ENCODE results near the gene NUP35.
"Not testable (repeated sequence)": the region's sequence is repeated elsewhere in the genome, so short reads cannot be mapped to it uniquely, and the experiment has no call there.

Gene NUP35

GRCh38 chr2:183148955-183149354 lies 24.7 kb downstream of the NUP35 start:
- DNase-seq: no peak

- no peak for DNase-seq
Measured at GRCh38 chr2:183149489-183149888, 25.2 kb downstream of the NUP35 start.

- DNase-seq: not testable (repeated sequence)
Measured at GRCh38 chr2:183152280-183152679, 28.0 kb downstream of the NUP35 start.

- no peak for DNase-seq
Measured at GRCh38 chr2:183153967-183154366, 29.7 kb downstream of the NUP35 start.

DNA sequence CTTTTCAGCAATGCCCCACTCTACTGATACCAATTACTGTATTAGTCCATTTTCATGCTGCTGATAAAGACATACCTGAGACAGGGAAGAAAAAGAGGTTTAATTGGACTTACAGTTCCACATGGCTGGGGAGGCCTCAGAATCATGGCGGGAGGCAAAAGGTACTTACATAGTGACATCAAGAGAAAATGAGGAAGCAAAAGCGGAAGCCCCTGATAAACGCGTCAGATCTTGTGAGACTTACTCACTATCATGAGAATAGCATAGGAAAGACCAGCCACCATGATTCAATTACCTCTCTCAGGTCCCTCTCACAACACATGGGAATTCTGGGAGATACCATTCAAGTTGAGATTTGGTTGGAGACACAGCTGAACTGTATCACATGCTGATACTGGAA lies 30.5 kb downstream of the NUP35 start:
- not testable (repeated sequence) for DNase-seq

DNA sequence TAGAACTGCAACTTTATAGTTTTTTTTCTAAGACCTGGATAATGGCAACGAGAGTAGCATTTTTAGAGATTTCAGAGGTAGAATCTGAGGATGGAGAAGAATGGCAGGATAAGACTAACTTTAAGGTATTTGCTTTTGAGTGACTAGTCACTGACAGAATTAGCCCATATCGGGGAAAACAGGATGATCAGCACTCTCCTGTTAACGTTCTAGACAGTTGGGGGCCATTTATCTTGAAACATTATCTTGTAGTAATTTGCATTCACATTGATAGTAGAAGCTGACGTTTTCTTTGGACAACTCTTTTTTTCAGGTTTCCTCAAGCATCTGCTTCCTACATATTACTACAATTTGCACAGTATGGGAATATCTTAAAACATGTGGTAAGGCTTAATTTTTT lies 32.9 kb downstream of the NUP35 start:
- DNase-seq: no peak

- DNase-seq: no peak
Measured at GRCh38 chr2:183162362-183162761, 38.1 kb downstream of the NUP35 start.

- DNase-seq: no peak
Measured at GRCh38 chr2:183163821-183164649, 39.8 kb downstream of the NUP35 start.

DNA sequence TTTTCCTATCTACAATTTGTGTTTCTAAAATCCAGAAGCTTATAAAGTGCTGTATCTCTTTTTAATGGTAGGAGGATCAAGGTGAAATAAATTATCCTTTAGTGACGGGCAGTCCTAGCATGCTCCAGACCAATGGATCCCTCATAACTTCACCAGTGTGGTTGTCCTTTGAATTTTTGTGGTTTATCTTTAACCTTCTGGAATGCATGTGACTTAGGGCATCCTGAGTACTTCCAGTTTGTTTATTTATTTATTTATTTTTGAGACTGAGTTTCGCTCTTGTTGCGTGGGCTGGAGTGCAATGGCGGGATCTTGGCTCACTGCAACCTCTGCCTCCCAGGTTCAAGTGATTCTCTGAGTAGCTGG lies 40.4 kb downstream of the NUP35 start:
- no peak for DNase-seq

- no peak for DNase-seq
Measured at GRCh38 chr2:183166210-183166609, 42.0 kb downstream of the NUP35 start.

DNA sequence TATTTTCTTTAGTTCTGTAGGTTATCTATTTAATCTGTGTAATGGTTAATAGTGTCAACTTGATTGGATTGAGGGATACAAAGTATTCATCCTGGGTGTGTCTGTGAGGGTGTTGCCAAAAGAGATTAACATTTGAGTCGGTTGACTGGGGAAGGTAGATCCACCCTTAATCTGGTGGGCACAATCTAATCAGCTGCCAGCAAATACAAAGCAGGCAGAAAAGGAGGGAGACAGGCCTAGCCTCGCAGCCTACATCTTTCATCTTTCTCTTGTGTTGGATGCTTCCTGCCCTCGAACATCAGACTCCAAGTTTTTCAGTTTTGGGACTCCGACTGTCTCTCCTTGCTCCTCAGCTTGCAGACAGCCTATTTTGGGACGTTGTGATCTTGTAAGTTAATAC lies 42.7 kb downstream of the NUP35 start:
- not testable (repeated sequence) for DNase-seq

DNA sequence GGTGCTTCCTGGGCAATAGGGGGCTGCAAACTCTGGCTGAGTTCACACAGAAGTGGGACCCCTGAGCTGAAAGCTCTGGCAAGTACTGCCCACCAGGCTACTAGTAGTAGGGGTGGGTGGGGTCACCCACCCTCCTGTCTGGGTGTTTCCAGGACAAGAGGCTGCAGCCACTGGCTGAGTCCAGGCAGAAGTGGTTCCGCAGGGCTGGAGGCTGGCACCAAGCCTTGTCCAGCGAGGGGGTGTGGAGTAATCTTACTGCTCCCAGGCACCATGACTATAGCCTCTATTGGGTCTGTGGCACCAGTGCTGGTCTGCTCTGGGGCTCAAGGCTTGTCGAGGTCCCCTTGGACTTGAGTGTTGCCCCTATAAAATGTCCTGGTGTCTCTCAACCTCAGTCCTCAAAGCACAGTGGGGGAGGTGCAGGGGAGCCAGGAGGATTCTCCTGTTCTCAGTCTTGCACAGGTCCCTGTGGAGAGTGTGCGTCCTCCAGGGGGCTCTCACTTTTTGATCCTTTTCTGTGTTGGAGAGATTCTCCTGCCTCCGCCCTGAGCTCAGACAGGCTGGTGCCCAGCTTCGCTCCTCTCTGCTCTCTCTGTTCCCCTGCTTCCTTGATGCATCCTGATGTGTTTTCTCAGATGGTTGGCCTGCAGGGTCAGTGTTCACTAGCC lies 48.1 kb downstream of the NUP35 start:
- no peak for DNase-seq

DNA sequence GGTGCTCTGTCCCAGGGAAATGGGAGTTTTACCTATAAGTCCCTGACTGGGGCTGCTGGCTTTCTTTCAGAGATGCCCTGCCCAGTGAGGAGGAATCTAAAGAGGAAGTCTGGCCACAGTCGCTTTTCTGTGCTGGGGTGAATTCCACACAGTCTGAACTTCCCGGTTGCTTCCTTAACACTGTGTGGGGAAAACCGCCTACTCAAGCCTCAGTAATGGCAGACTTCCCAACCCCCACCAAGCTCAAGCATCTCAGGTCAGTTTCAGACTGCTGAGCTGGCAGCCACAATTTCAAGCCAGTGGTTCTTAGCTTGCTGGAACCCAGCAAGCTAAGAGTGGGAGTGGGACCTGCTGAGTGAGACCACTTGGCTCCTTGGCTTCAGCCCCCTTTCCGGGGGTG lies 54.9 kb downstream of the NUP35 start:
- DNase-seq: no peak

- no peak for DNase-seq
Measured at GRCh38 chr2:183185534-183185933, 61.3 kb downstream of the NUP35 start.

- no peak for DNase-seq
Measured at GRCh38 chr2:183186296-183186695, 62.1 kb downstream of the NUP35 start.

DNA sequence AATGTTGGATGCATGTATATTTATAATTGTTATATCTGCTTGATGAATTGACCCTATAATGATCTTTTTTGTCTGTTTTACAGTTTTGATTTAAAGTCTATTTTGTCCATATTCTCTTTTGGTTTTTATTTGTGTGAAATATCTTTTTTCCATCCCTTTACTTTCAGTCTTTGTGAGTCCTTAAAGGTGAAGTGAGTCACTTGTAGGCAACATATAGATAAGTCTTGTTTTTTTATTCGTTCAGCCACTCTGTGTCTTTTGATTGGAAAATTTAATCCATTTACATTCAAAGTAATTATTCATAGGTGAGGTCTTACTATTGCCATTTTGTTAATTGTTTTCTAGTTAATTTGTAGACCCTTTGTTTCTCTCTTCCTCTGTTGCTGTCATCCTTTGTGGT lies 62.5 kb downstream of the NUP35 start:
- DNase-seq: no peak

DNA sequence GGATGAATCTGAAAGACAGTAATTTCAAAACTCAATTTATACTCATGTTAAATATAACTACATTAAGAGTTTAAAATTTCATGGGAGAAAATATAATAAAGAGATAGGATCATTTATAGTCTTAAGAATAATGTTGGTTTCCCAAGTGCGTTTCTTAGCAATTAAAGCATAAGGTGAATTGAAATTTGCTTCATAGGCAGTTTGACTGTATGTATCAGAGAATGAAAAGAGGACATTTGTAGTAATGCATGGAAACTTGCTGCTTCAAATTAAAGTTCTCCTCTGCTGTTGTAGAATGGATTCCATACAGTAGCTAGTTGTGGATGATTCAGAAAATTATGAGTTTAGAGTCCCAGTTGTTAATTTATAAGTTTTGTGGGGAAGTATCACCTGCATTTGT lies 68.1 kb downstream of the NUP35 start:
- DNase-seq: no peak

GRCh38 chr2:183193904-183194303 lies 69.7 kb downstream of the NUP35 start:
- DNase-seq: no peak

DNA sequence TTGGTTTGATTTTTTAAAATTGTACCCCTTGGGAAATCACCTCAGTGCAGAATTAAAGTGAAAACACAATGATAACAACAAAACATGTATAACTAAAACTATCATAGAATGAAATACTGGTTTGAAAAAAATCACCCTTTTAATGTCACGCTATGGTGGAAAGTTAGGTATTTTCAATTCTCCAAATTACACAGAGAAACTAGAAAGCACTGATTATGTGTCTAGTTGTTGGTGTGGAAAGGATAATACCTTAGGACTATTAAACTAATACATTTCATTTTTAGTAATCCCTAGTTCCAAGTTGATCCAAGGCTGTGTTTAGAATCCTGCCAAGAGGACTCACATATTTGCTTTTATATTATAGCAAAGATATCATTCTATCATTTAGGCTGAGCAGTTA lies 71.2 kb downstream of the NUP35 start:
- no peak for DNase-seq

DNA sequence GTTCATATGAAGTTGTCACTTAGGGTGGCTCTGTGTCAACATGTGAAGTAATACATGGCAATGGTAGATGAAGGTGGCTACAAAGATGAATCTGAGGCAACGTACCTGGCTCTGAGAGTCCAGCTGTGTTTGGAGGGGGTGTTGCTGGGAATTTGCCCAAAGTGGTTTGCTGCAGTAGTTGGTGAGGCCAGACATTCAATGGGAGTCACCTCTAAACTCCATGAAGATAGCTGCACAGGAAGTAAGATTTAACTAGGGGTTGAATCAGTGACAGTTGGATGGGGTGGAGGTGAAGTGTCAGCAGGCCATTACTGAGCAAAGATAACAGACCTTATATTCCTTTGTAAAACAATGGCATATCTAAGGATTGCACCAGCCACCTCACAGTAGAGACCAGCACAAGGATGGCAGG lies 71.8 kb downstream of the NUP35 start:
- no peak for DNase-seq

- DNase-seq: no peak
Measured at GRCh38 chr2:183204397-183204796, 80.2 kb downstream of the NUP35 start.

- DNase-seq: no peak
Measured at GRCh38 chr2:183207110-183207509, 82.9 kb downstream of the NUP35 start.

DNA sequence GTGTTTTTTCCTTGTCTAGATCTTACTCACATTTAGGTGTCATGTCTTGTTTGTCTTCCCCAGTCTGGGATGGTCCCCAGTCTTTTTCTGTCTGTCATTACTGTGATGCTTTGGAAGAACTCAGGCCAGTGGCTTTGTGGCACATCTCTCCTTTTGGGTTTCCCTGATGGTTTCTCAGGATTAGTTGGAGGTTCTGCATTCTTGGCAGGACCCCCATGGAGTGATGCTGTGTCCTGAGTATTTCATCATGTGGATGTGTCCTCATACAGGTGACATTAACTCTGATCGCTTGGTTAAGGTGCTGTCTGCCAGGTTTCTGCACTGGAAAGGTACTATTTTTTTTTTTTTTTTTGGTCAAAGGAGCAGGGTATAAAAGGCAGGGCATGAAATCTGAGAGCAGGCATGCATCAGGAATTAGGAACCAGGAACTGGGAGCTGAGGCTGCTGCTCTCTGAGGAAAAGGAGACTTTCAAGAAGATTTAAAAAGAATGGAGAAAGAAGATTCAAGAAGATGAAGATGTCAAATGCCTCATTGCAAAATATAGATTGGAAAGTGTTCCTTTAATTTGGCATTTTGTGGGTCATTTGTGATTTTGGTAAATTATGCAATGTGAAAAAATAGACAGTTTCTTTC lies 85.3 kb downstream of the NUP35 start:
- no peak for DNase-seq
